HG02840 (cell line): ENCODE results near the gene PES1.
A peak's percentile ranks its signal among the peaks of the same experiment; 100 is the strongest.
"Not testable (repeated sequence)": the region's sequence is repeated elsewhere in the genome, so short reads cannot be mapped to it uniquely, and the experiment has no call there.

ENCODE experiments used
- ATAC-seq: cut with Tn5 transposase; IDR thresholded peaks from one replicate; pipeline ENCODE4 v1.9.1; 2021; ENCODE audit warnings: mild to moderate bottlenecking, moderate library complexity, moderate number of reproducible peaks; ENCODE audit not compliant: unreplicated experiment, low FRiP score

PES1 gene

DNA sequence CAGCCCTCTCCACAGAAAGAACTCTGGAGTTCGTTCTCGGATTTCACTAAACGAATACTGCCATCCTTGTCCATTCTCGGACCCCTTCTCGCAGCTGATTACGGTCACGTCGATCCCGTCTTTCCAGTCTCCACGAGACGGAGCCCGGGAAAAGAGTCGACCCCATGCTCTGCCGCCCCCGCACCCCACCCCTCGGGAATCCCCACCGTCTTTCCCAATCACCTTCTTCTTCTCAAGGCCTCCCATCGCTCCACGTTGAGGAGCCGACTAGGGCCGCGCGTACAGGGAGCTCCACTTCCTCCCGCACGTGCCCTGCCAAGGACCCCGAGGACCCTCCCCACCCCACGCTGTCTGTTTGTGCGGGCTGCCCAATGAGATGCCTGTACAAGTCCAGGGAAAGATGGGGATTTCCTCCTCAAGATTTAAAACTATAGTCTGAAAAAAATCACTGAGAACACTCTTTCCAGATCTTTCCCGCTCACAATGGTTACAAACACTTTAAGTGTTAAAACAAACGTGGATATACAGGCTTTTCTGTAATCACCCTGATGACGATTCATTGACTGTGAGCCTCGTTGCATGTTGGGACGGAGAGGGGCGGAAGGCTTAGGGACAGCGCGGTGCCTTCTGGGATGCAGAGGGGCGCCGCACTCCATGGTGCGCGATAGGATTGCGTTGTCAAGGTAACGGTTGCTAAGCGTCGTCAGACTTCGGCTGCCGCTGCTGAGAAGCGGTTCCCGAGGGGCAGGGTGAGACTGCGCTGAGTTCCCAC, at the start of gene PES1:
Gene PES1 (minus strand): TSS at position 323 of the 772 bp plus-strand sequence. CDS start 77 bp downstream, at position 246.
- ATAC-seq = peak; percentile 98

GRCh38 chr22:30640839-30641430, 49.2 kb upstream of the PES1 start:
- no peak for ATAC-seq

DNA sequence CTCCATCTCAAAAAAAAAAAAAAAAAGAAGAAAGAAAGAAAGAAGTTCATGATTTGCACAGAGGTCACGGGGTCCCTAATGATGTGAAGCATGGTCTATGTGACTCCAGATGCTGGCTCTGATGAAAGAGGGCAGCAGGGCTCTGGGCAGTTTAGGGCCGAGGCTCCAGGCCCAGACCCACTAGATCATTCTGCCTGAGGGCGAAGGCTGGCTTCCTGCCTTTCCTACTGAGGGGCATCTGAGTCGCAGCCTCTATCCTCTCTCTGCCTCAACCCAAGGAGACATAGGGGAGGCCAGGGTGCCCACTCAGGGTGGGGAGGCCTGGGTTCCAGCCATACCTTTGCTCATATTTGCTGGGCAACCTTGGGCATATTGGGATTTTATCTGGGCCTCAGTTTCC, 48.7 kb upstream of the PES1 start:
- ATAC-seq = no peak

GRCh38 chr22:30637701-30638114, 46.0 kb upstream of the PES1 start:
- no peak for ATAC-seq

DNA sequence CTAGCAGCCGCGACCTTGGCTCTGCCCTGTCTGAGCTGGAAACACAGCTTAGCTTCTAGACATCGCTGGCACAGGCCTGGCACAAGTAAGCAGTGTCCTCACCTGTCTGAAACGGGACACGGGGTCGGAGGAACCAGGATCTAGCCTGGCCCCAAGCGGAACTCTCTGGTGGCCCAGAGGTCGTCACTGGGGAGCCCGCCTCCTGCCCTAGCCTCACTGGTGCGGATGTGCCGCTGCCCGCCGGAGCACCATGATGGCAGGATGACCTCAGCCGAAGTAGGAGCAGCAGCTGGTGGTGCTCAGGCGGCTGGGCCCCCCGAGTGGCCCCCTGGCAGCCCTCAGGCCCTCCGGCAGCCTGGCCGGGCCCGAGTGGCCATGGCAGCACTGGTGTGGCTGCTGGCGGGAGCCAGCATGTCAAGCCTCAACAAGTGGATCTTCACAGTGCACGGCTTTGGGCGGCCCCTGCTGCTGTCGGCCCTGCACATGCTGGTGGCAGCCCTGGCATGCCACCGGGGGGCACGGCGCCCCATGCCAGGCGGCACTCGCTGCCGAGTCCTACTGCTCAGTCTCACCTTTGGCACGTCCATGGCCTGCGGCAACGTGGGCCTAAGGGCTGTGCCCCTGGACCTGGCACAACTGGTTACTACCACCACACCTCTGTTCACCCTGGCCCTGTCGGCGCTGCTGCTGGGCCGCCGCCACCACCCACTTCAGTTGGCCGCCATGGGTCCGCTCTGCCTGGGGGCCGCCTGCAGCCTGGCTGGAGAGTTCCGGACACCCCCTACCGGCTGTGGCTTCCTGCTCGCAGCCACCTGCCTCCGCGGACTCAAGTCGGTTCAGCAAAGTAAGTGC, 44.7 kb upstream of the PES1 start:
- ATAC-seq = no peak

GRCh38 chr22:30635273-30636225, 43.8 kb upstream of the PES1 start, which contains the start of gene SLC35E4:
SLC35E4 (plus strand) TSS chr22:30635781; CDS start chr22:30636451, 670 bp downstream.
- ATAC-seq = peak; percentile 68

GRCh38 chr22:30634471-30635233, 42.9 kb upstream of the PES1 start:
- peak; percentile 42 for ATAC-seq

DNA sequence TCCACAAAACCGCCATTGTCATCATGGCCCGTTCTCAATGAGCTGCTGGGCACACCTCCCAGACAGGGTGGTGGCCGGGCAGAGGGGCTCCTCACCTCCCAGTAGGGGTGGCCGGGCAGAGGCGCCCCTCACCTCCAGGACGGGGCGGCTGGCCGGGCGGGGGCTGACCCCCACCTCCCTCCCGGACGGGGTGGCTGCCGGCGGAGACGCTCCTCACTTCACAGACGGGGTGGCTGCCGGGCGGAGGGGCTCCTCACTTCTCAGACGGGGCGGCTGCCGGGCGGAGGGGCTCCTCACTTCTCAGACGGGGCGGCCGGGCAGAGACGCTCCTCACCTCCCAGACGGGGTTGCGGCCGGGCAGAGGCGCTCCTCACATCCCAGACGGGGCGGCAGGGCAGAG, 39.8 kb upstream of the PES1 start:
- ATAC-seq = not testable (repeated sequence)

- no peak for ATAC-seq
Observed at GRCh38 chr22:30628491-30628890, 36.8 kb upstream of the PES1 start.

DNA sequence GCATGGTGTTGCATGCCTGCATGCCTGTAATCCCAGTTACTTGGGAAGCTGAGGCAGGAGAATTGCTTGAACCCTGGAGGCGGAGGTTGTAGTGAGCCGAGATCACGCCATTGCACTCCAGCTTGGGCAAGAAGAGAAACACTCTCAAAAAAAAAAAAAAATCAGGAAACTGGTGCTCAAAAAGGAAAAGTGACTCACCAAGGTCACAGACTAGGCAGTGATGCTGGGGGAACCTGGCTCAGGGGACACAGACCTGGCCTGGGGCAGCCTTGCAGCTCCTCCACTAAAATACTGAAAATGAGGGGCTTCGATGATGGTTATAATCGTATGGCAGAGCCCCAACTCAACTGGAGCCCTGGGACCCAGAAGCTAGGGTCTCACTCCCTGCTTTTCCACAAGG, 35.8 kb upstream of the PES1 start:
- no peak for ATAC-seq

DNA sequence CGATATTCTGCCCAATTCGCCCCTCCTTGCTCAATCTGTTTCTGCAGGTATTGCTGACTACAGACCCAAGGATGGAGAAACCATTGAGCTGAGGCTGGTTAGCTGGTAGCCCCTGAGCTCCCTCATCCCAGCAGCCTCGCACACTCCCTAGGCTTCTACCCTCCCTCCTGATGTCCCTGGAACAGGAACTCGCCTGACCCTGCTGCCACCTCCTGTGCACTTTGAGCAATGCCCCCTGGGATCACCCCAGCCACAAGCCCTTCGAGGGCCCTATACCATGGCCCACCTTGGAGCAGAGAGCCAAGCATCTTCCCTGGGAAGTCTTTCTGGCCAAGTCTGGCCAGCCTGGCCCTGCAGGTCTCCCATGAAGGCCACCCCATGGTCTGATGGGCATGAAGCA, 34.7 kb upstream of the PES1 start:
- no peak for ATAC-seq

- ATAC-seq = not testable (repeated sequence)
Observed at GRCh38 chr22:30619909-30620308, 28.2 kb upstream of the PES1 start.

GRCh38 chr22:30617819-30618218, 26.1 kb upstream of the PES1 start:
- ATAC-seq = no peak

DNA sequence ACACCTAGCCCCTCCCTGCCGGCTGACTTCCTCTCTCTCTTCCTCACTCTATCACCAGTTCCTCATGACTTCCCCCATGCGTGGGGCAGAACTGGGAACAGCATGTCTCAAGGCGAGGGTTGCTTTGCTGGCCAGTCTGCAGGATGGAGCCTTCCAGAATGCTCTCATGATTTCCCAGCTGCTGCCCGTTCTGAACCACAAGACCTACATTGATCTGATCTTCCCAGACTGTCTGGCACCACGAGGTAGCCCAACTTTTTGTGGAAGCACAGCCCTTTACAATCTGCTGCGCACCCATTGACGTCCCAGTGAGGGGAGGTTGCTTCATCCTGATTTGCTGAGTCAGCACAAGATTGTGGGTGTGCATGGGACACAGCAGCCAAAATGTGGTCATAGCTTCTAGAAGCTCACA, 23.8 kb upstream of the PES1 start:
- no peak for ATAC-seq

DNA sequence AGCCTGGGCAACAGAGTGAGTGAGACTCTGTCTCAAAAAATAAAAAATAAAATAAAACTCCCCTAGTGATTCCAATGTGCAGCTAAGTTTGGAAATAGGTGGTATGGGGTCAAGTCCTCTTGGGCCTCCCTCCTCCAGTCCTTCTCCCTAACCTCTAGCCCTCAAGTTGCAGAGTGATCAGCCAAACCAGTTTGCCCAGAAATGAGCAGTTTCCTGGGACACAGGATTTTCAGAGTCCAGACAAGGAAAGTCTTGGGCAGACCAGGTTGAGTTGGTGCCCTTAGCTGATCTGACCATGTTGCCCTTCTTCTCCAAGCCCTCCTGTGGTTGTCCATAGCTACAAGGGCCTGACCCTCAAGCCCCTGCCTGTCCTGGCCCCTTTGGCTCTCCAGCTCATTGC, 23.2 kb upstream of the PES1 start:
- ATAC-seq = no peak

GRCh38 chr22:30614268-30614667, 22.6 kb upstream of the PES1 start:
- no peak for ATAC-seq

DNA sequence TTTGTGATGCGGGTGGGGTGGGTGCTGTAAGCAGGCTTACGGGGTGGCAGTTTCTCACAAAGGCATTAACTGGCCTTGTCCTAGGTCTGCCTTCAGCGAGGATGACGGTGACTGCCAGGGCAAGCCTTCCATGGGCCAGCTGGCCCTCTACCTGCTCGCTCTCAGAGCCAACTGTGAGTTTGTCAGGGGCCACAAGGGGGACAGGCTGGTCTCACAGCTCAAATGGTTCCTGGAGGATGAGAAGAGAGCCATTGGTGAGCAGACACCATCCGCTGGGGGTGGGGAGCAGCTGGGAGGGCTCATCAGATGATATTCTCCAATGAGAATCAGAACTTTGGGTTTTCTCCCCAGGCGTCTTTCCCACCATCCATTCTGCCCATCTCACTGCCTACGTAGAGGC, 21.1 kb upstream of the PES1 start:
- no peak for ATAC-seq

DNA sequence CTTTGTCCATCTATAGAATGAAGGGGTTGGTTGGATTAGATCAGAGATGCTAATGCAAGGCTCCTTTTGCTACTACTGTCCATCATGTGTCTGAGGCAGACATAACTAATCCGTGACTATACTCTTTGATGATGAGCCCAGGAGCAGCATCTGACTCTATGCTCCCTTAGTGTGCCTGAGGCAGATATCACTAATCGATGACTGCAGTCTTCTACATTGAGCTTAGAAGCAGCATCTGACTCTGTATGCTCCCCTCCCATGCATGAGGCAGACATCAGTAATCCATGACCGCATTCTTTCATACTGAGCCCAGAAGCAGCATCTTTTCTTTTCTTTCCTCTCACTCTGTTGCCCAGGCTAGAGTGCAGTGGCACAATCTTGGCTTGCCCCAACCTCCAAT, 19.5 kb upstream of the PES1 start:
- ATAC-seq = no peak

DNA sequence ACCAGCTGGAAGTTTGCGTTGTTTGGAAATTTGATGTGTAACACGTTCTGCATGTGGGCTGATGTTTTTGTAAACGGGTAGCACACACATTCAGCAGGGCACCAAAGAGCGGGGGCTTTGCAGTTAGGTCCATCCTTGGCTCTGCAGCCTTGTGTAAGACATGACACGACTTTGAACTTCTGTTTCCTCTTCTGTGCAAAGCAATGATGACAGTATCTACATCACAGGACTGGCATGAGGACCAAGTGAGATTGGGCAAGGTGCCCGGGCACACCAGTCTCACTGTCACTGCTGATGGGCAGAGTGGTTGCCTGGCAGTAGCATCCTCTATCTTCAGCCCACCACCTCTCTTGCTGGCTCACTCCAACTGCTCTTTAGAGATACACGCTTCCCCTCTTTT, 18.6 kb upstream of the PES1 start:
- no peak for ATAC-seq
